Neural progenitor cell (in vitro differentiated cells): ENCODE results near the gene MOCOS.

Experiments
- CTCF ChIP-seq: fragments of 200-600 bp; sonication (generic); IDR thresholded peaks from 2 replicates; pipeline ENCODE4 v1.5.1; 2017; ENCODE audit warnings: antibody characterized with exemption, mild to moderate bottlenecking
- EZH2 ChIP-seq: fragments of 200-600 bp; sonication (generic); IDR thresholded peaks from 2 replicates; pipeline ENCODE4 v1.6.1; 2017; ENCODE audit warnings: antibody characterized with exemption, mild to moderate bottlenecking, moderate library complexity
- EZH2phosphoT487 ChIP-seq: fragments of 200-600 bp; sonication (generic); IDR thresholded peaks from 2 replicates; pipeline ENCODE4 v1.6.1; 2017; ENCODE audit warnings: antibody characterized with exemption

GRCh38 chr18:36281936-36282335 lies 94.6 kb downstream of the MOCOS start:
- no peak for TF ChIP-seq EZH2phosphoT487
- TF ChIP-seq CTCF = no peak
- TF ChIP-seq EZH2 = no peak
